ENCODE data around the gene AFF2.

AFF2 gene

DNA sequence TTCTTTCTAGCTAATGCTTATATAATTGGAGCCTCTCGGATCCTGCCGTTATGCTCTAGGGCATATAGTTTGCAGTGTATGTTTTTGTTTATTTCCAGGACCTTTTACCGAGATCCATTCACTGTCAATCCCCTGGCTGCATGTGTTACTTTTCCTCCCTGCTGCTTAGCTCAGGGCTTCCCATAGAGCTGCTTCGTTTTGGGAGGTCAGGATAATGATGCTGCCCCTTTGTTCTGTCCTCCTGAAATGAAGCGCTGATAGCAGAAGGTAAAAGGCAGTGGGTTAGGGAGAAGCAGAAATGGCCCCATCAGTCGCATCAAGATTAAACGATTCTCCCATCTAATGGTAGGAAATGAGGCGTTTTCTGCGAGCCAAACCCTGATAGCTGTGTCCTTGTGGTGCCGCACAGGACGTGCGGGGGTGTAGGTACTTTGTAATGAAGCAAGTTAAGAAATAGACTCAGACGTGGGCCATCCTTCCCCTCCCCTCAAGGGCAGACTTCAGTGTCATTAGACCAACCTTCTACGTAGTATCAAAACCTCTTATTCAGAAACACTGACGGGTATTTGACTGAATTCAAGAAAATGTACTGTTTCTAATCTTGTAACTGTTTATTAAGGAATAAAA, 37.3 kb downstream of the AFF2 start:
- DNase-seq (ENCODE audit: low read depth): no peak

DNA sequence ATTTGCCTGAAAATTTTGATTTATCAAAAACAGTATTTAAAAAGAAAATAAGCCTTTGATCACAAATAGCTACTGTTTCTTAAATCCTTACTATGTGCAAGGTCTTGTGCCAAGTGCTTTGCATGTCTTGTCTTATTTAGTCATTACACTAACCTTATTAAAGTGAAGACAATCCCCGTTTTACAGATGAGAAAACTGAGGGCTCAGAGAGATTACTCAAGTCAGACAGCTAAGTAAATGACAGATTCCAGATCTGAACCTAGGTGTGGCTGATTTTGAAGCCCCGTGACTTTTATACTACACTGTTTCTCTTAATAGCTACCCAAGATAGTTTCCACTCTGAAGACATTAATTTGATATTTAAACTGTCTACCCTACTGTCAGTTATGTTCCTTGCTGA, 38.2 kb downstream of the AFF2 start:
- DNase-seq (ENCODE audit: low read depth): no peak

DNA sequence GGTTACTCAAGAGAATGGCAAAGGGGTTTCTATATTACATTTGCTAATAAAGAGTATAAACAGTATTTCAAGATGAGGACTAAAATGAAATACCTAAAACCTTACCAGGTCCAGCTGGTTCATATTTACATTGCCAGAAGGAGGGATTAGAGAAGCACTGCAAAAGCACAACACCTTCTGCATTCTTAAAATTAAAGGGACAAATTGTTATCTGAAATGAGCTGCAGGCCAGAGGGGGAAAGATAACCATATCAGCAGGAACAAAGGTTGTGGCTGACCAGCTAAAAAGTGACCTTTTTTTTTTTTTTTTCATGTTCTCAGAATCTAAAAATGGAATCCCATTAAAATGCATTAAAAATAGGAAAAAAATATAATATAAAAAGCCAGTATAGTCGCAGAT, 39.7 kb downstream of the AFF2 start:
- no peak for DNase-seq (ENCODE audit: low read depth)

DNA sequence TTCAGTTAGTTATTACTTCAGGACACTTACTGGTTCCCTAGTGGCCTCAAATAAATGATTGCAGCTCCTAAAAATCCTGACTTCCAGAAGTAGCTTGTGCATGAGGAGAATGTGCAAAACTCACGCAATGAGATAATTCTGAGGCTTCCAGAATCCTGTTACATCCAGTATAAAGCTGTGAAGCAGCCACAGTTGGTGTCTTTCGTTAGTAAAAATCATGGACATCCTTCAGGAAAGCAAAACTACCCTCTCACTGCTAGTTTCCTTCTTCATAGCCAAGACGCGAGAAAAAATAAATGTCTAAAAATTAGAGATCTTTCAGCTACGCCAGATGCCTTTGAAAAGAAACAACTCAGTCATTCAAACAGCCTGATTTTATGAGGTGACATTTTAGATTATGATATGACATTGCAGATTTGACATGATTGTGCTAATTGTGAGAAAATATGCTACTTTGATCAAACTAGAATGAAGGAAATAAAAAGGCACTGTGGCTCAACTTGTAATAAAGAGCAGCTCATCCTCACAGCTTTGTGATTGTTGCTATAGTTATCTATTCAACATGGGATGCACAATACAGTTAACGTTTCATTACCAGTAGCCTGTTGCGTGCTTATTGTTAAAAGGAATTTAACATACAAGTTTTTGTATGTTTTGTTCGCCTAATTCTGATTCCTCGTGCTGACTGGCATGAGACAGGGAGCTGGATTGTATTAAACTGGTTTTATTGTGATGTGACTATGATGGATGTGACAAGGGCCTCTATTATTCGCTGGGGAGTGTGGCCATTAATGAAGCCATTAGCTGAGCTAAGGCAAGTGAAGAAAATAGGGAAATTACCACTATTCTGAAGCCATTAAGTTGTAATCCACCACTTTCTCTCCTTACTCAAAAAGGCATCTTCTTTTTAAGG, 40.5 kb downstream of the AFF2 start:
- no peak for DNase-seq (ENCODE audit: low read depth)

DNA sequence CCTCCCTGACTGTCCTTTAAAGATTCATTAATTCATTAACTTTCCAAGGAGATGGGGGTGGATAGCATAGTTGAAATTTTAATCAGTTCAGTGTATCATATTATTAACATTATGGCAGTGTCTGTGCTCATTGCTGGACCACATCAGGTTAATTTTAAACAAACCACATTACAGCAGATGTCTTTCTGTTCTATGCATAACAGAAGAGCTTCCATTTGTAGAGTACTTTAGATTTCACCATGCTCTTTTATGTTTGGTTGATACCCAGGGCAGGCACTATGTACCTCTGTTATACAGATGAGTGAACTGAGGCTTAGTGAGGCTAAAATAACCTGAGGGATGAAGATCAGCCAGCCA, 41.1 kb downstream of the AFF2 start:
- DNase-seq (ENCODE audit: low read depth): no peak

DNA sequence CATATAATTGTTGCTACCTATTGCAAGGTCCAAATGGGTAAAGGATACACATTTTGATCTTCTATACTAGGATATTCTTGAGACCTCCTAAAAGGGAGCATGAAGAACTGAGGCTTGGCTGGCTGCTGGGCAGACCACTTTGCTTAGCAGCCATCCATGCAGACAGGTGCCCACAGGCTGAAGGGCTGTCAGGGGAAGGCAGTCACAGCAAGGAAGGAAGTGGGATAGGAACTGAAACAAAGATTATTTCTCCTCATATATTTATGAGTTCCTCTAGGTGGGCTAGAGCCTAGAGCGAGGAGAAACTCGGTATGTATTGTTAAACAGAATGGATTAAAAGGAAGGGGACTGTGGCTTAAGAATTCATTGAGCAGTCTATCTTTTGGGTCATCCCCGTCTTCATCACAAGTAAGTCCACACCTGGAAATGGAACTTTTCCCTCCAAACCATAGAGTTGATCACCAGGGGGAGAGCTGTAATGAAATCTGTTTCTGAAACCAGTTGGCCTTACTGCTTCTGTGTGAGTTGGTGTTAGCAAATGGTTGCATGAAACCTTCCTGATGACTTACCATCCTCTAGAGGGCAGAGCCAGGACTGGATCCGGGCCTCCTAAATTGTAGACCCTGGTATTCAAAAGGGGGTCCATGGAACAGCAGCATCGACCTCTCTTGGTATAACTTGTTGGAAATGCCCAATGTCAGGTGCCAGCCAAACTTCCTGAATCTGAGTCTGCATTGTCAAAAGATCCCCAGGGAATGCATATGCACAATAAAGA, 42.3 kb downstream of the AFF2 start:
- no peak for DNase-seq (ENCODE audit: low read depth)

DNA sequence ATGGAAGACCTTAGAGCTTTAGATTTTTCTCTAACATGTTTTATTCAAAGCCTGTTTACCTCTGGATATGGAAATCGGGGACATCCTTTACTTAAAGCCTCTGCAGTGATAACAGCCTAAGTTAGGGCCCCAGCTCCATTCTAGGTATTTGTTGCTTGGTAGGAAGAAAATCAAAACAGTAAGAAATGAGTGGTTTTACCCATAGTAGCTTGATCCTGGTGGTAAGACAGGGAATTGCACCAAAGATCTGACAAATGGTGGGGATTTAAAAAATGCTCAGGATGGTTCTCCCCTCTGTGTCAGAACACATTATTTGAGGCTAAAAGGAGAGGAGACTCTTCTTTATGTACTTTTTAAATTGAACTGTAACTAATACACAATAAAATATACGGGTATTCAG, 52.4 kb downstream of the AFF2 start:
- no peak for DNase-seq (ENCODE audit: low read depth)

DNA sequence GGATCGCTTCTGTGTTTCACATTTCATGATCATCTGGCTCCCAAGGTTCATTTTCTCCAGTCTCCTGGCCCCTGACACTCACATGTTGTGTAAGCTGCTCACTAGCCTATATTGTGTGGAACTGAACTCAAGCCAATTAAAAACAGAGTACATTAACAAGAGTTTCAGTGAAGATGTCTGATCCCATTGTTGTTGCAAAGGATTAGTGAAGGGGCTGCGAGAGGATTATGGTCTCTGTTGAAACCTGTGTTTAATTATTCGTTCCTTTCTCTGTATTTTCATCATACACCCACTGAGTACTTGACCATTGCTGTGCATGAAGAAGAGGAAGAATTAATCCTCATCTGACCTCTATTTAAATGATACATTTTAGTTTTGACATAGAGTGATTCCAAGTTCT, 54.7 kb downstream of the AFF2 start:
- DNase-seq (ENCODE audit: low read depth): no peak

DNA sequence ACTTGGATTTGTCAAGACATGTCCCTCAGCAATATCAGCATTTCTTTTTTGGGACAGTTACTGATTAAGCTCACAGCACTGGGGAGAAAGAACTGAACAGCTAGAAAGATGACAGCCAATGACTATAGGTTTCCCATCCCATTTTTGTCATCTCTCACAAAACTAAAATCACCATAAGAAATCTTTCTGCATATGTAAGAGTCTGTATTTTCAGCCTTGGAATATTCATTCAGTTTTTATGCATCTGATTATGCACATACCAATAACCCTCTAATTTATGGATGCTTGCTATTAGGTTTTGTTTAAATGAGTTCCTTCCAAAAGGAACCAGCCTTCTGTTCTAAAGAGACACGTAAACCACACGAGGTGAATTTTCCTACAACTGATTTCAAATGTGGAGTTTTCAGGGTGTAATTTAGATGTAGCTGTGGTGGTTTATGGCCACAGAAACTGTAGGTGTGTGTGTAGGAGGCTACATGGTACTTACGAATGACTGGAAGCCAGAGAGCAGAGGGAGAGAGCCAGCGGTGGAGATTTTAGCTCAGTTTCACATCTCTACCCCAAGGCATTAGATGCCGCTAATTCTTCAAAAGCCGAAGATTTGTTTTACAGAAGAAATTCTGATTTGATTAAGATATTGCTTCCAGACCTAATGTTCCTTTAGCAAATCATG, 55.3 kb downstream of the AFF2 start:
- DNase-seq (ENCODE audit: low read depth): no peak

DNA sequence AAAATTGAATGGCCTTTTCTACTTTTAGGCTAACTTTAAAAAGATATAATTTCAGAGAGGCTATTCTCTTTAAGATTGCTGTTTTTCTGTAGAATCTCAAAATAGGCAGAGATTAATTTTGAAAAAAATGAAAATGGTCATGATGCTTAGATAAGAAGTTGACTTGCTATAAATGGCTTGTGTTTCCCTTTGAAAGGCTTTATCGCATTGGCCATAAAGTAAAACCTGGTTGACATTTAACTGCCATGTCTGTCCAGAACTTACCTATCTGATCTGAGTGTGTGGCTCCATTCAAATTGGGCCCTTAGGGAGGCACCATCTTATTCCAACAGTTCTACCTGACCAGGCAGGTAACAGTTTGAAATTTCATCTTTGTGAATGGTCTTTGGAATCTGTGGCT, 56.1 kb downstream of the AFF2 start:
- DNase-seq (ENCODE audit: low read depth): no peak

DNA sequence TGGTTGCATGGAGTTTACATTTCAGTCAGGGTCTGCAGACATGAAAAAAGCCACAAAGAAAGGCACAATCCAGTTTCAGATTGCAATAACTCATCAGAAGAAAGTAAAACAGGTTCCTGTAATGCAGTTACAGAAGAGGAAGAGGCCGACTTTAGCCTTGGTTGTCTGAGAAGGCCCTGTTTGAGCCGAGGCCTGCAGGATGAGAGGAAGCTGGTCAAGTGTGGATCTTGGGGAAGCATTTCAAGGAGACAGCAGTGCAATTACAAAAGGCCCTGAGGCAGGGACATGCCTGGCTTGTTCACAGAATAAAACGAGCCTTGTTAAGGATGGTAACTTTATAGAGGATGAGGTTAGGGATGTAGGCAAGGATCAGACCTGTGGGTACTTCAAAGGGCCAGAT, 62.4 kb downstream of the AFF2 start:
- no peak for DNase-seq (ENCODE audit: low read depth)

DNA sequence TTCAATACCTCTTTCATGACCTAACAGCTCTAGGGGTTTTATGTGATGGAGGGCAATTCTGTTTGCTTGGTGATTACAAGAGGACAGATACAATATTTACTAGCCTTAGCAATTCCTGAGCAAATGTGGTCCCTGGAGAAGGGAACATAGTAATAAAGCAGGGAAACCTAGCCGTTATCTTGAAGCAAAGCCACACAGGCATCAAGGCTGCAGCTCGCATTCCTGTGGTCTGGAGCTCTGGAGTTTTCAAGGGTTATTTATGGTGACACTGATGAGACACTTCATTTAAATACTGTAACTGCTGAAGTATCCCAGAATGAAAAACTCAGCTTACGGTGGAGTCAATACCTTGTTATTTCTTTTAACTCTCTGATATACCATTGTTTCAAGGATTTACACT, 66.8 kb downstream of the AFF2 start:
- DNase-seq (ENCODE audit: low read depth): no peak

DNA sequence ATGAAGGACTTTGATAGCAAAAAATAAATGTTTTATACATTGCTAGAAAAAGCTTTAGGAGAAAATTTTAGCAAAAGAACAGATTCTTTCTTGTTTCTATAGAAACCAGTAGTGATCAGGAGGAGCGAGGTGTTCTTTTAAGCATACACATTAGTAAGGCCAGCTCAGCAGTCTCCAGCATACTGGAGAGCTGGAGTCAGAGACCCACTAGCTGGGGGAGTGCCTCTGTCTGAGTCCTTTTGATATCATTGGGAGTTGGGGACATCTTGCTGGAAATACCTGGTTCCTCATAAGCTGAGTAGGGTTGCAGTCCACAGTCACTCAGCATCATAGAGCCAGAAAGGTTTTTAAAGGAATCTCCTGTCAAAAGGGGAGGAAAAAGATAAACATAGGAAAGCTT, 67.4 kb downstream of the AFF2 start:
- DNase-seq (ENCODE audit: low read depth): no peak

DNA sequence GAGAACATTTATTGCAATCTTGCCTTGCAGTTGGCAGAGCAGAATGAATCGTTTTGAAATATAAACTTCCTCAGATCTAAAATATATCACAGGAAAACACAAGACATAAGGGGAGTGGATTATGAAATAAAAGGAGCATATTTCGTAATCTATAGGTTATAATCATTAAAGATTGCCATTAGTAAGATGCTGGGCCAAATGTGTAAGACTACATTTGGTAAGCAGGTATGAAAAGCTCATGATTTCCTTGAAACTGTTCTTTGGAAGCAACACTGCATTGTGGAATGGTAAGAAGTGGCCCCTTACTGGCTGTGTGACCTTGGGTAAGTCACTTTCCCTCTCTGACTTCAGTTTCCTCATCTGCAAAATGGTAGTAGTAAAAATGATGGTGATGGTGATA, 68.3 kb downstream of the AFF2 start:
- DNase-seq (ENCODE audit: low read depth): no peak

DNA sequence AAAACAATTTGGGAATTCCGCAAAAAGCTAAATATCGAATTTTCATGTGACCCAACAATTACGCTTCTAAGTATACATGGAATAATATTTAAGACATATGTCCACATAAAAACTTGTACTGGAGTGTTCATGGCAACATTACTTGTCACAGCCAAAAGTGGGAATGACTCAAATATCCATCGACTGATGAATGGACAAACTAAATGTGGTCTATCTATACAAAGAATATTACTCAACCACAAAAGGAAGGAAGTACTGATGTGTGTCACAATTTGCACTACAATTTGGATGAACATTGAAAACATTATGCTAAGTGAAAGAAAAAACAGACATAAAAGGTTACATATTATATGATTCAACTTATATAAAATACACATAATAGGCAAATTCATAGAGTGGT, 71.9 kb downstream of the AFF2 start:
- no peak for DNase-seq (ENCODE audit: low read depth)

DNA sequence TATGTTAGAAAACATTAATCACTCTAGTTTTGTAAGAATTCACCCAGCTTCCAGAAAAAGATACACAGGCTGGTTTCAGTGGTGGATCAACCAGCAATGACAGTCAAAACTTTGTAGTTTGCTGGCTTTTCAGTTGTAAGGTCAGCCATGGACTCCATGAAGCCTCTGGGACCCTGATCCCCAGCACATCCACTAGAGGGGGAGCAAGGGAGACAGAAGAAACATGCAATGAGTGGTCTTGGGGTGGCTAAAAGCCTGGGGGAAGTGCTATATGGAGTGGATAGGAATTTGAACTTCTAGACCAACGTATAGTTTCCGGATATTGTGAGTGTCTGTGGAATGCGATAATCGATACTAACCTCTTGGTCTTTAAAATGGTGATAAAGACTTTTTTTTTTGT, 72.7 kb downstream of the AFF2 start:
- DNase-seq (ENCODE audit: low read depth): no peak

DNA sequence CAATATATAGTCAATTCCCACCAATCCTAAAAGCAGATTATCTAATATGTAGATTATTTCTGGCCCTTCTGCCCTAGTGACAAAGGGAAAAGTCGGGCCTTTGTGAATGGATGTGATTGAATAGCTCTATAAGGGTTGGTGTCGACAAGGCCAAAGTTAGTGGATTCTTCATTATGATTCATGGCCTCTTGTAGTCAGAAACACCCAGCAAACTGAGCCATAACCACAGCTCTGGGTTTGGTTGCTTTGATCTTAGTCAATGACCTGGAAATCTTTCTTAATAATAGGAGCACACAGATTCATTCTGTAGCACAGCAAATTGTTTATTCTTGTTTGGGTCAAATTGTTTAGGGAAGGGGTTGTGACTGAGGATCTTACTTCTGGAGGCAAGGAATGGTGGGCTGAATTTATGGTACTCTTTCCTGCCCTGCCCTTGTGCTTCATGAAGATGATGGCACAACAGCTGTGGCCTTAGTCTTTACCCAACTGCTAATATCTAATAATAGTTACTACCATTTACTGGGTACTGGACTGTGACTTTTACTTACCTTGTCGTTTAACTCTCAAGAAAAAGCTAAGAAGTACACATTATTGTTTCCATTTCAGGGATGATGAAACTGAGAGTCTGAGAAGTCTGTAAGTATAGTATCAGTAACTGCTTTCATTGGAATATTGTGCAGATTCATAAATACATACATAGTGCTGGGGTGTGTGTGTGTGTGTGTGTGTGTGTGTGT, 74.0 kb downstream of the AFF2 start:
- no peak for DNase-seq (ENCODE audit: low read depth)

DNA sequence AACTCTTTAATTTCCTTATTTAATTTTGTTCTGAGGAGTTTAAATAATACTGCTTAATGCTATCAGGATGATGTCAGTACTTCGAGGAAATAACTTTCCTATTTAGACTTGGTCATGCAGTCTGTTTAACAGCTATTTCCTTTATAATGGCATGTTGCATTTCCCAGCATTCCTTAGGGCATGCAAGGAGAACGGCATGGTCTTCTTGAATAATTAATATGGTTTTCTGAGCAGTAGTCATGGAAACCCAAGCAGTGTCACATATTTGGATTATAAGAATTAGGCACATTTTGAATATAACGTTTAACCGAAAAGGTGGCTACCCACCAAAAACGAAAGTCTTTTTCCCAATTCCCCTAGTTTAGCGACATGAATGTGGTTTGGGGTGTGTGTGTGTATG, 76.0 kb downstream of the AFF2 start:
- no peak for DNase-seq (ENCODE audit: low read depth)

DNA sequence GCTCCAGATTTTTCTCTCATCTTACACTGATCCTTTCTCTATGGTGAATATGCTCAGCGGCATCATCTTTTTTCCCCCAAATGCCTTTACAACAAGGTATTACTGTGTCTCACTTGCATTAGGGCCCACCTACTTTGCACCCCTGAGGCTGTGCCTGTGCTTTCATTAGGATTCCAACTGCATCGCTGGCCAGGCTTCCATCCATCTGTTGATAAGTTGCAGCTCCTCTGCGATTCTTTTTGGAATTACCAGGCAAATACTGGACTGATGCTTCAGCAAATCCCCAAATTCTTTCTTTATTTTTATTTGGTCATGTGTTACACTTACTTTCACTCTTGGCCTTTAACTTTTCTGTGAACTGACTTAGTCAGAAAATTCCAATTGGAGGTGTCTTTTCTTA, 77.3 kb downstream of the AFF2 start:
- DNase-seq (ENCODE audit: low read depth): no peak

DNA sequence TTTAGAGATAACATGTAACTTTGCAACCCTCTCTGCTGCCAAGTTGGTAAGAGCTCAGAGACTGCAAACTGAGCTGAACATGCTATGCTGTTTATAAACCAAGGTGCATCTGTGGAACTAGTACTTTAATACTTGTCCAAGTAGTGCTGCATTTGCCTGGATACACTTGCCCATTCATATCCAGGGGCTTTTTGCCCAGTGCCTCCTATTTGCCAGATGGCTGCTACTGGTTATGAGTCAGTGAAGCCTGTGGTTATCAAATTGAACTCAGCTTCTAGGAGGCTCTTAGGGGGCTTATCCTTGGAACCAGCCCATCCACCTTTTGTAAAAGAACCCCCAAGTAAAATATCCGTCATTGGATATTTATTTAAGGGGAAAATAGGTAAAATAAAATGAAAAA, 79.6 kb downstream of the AFF2 start:
- no peak for DNase-seq (ENCODE audit: low read depth)

DNA sequence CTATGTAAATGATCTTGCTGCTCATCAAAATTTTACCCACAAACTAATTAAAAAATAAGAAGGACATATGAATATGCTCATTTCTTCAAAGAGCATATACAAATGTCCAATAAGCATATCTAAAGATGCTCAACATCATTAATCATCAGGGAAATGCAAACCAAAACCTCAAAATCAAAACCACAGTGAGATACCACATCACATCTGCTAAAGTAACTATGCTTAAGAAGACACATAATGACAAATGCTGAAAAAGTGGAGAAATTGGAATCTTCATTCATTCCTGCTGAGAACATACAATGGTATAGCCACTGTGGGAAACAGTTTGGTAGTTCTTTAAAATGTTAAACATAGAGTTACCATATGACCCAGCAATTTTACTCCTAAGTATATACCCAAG, 81.9 kb downstream of the AFF2 start:
- no peak for DNase-seq (ENCODE audit: low read depth)

Measured in stimulated activated CD4-positive, alpha-beta T cell treated with anti-CD3 and anti-CD28 coated beads, Interleukin-2, amount 100 ng/mL, for 4 hours (primary cell).